NT2/D1 (cell line): ENCODE data around the gene MSL3.

Experiments
- SUZ12 ChIP-seq: IDR thresholded peaks from 2 replicates; pipeline ENCODE4 v1.6.1; 2011; ENCODE audit not compliant: insufficient read length, insufficient read depth; ENCODE audit errors: extremely low read depth
- YY1 ChIP-seq: IDR thresholded peaks from 2 replicates; pipeline ENCODE4 v1.6.1; 2011; ENCODE audit not compliant: insufficient read length, insufficient read depth
- ZNF274 ChIP-seq: IDR thresholded peaks from 2 replicates; pipeline ENCODE4 v1.6.1; 2011; ENCODE audit warnings: mild to moderate bottlenecking, low read depth, low read length

DNA sequence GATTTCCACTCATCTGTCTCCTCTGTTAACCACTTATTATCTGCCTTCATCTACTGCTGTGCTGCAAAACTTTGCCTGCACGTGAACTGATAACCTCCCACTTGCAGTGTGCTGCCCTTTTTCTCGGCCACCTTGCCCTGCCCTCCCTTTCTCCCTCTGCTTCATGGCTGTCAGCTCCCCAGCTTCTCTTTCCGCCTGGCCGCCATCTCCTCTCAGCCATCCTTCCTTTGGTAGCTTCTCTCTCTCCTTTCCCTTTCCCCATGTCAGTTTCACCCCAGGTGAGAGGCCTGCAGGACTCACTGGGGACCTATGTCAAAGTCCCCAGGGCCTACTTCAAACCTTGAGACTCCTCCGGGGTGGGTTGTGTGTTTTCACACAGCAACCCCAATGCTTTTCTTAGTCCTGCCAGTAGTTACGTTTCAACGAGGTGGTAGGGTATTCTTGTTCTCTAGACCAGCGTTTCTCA lies 6.6 kb downstream of the MSL3 start:
- TF ChIP-seq YY1: no peak
- no peak for TF ChIP-seq ZNF274
- no peak for TF ChIP-seq SUZ12
